Measurements from ENCODE around the gene ZNF430. TPM values are rescaled to one million over a fixed set of nuclear protein-coding genes. Genes with fewer than 3 reads are reported as not detected.
A peak's percentile ranks its signal among the peaks of the same experiment; 100 is the strongest.

The ZNF430 gene
- total and polyA plus RNA-seq, 10 of the 15 experiments (the other 5 are each of a cell fraction or from before 2014, with no cell fraction given) = 4.6 to 19.0 (median 12.1) TPM

GRCh38 chr19:21065336-21065735, 44.9 kb downstream of the ZNF430 start (continued):
- no peak for TF ChIP-seq ATF2 (IDR thresholded peaks at IDR 0.05; ENCODE audit: low read length)

GRCh38 chr19:21082011-21082975, 61.8 kb downstream of the ZNF430 start, which contains the start of gene ZNF714:
Gene ZNF714 (plus strand): TSS chr19:21082203. CDS start chr19:21098269, 16,066 bp downstream.
- Histone ChIP-seq H3K27ac (ENCODE audit: control insufficient read depth, insufficient read depth) (peak within 1 kb of the TSS; percentile 70), H3K36me3 (ENCODE audit: control insufficient read depth in 2 of 2, insufficient read depth in 2 of 2, low read length in 1 of 2) (no peaks in the 10 kb centered on the region), H2AFZ (ENCODE audit: control insufficient read depth, low read depth, low read length) (peak within 1 kb of the TSS; percentile 72), H4K20me1 (ENCODE audit: control insufficient read depth, insufficient read depth) (no peaks in the 10 kb centered on the region), H3K9ac (ENCODE audit: control insufficient read depth, insufficient read depth, low read length) (peak within 1 kb of the TSS; percentile 62), H3K4me2 (ENCODE audit: control insufficient read depth, insufficient read depth) (0 out of 2 replicates have a peak within 1 kb of the TSS, but pooled peaks have one; percentile 13), H3K27me3 (replicated peaks in 1 of 2; ENCODE audit: control insufficient read depth in 2 of 2, insufficient read depth in 2 of 2, low read length in 1 of 2) (no peaks in the 10 kb centered on the region), H3K79me2 (ENCODE audit: control insufficient read depth, insufficient read depth, low read length) (no peaks in the 10 kb centered on the region; the same call in none of the 2 replicates), H3K4me3 (peak within 1 kb of the TSS; percentile 70), H3K4me1 (ENCODE audit: control insufficient read depth, insufficient read depth, low read length) (no peaks in the 10 kb centered on the region), H3K9me3 (replicated peaks; ENCODE audit: control insufficient read depth, insufficient read depth, low read length) (no peaks in the 10 kb centered on the region; the same call in 1 of the 3 replicates)
- ChIA-PET CTCF (no interaction called here), RAD21 (ENCODE audit: unreplicated experiment) (interaction anchor here (0.7 to 0.9 kb wide), 2 partner anchors 62 to 685 kb away, joined by 3 read pairs; partner anchors contain the start of genes ZNF100 and ZNF430), SMC1A (ENCODE audit: uncharacterized antibody, unreplicated experiment) (interaction anchor here (0.9 kb wide), 1 partner anchor 16 kb away, joined by 3 read pairs; no protein-coding TSS in a partner anchor), POLR2A (interaction anchor here (0.5 to 1.3 kb wide), 2 partner anchors 15 to 62 kb away, joined by 3 read pairs; partner anchors contain the start of gene ZNF430)
- intact Hi-C loops (cut with micrococcal nuclease; ENCODE audit: unreplicated experiment) (loop anchor here (5.0 kb wide), 1 partner anchor 60 kb away; the partner anchor contains the start of gene ZNF430), in situ Hi-C loops (cut with MboI) (no loop called here)
- BruUV-seq (replicated peaks) = no TSS peak
- peak; percentile 64 for FAIRE-seq
- WGBS (ENCODE audit: insufficient coverage, insufficient replicate concordance, low lambda C conversion rate, missing lambda C conversion rate) = 42% methylated on average over 37 of the region's 38 CpGs
- DNase-seq (ENCODE audit: low read depth, low spot score) = peak; percentile 79
- peak; percentile 98 for ATAC-seq
- TF ChIP-seq NFYB (IDR thresholded peaks at IDR 0.05; ENCODE audit: insufficient read depth, low read depth, low read length) (peak; percentile 94), SPI1 (IDR thresholded peaks at IDR 0.05; ENCODE audit: borderline replicate concordance, insufficient read depth, low read depth, low read length) (0 out of 2 replicates have a peak, but pooled peaks have one; percentile 21), NFYA (IDR thresholded peaks at IDR 0.05; ENCODE audit: borderline replicate concordance, low read depth, low read length) (0 out of 2 replicates have a peak, but pooled peaks have one; percentile 10), RFX5 (IDR thresholded peaks at IDR 0.05; ENCODE audit: low read depth, low read length) (peak; percentile 75), FOS (IDR thresholded peaks at IDR 0.05; ENCODE audit: borderline replicate concordance, extremely low read depth, insufficient read length) (peak; percentile 56), PKNOX1 (IDR thresholded peaks at IDR 0.05) (peak; percentile 97), POLR2A (IDR thresholded peaks at IDR 0.05; ENCODE audit: low read depth, low read length) (peak; percentile 88), EED (IDR thresholded peaks at IDR 0.05; ENCODE audit: low read depth) (no peak), YBX1 (IDR thresholded peaks at IDR 0.05) (no peak), IRF3 (IDR thresholded peaks at IDR 0.05) (peak; percentile 65; the same call in 1 of the 2 replicates), POLR2AphosphoS5 (IDR thresholded peaks at IDR 0.05; ENCODE audit: low read length) (peak; percentile 84), MXI1 (IDR thresholded peaks at IDR 0.05; ENCODE audit: low read depth, low read length) (peak; percentile 34; the same call in 1 of the 2 replicates), SP1 (IDR thresholded peaks at IDR 0.05; ENCODE audit: low read depth, low read length) (peak; percentile 95), YY1 (IDR thresholded peaks at IDR 0.05; ENCODE audit: low read depth, low read length) (peak; percentile 53; the same call in 1 of the 2 replicates), HDAC2 (IDR thresholded peaks at IDR 0.05) (no peak), GABPA (IDR thresholded peaks at IDR 0.05; ENCODE audit: low read depth) (no peak), MEF2B (IDR thresholded peaks at IDR 0.05; ENCODE audit: partially characterized antibody, poor library complexity, severe bottlenecking) (no peak), IKZF1 (conservative IDR thresholded peaks at IDR 0.05) (0 out of 2 replicates have a peak, but pooled peaks have one; percentile 26)
